ENCODE data around the gene NETO2. TPM values are rescaled to one million over a fixed set of nuclear protein-coding genes. Genes with fewer than 3 reads are reported as not detected.

Gene NETO2
- total RNA-seq, 1 experiment from 2014 or later: 10.3 TPM

- ChIA-PET POLR2A (no interaction called here), CTCF (interaction anchor here (0.5 to 1.7 kb wide), 3 partner anchors 9 to 1325 kb away, joined by 5 to 17 read pairs (median 7); no protein-coding TSS in a partner anchor), RAD21 (ENCODE audit: low non-redundant PET in 1 of 2, low total read pairs in 2 of 2, uncharacterized antibody in 2 of 2, unreplicated experiment in 2 of 2) (no interaction called here)
- Histone ChIP-seq H3K4me3 (replicated peaks in 1 of 2; ENCODE audit: low read depth in 1 of 2, low read length in 2 of 2) (no peak overlapping the region), H4K20me1 (ENCODE audit: insufficient read depth) (no peaks in the 10 kb centered on the region), H3K4me1 (ENCODE audit: control insufficient read depth in 1 of 2, insufficient read depth in 2 of 2, low read length in 2 of 2) (no peaks in the 10 kb centered on the region), H2AFZ (ENCODE audit: low read depth, low read length, poor library complexity, severe bottlenecking) (no peak overlapping the region), H3K79me2 (ENCODE audit: insufficient read depth, low read length) (no peaks in the 10 kb centered on the region), H3K9ac (ENCODE audit: low read length) (no peak overlapping the region), H3K27ac (ENCODE audit: low read depth, low read length) (no peak overlapping the region), H3K9me2 (ENCODE audit: insufficient read depth) (no peaks in the 10 kb centered on the region), H3K36me3 (ENCODE audit: control insufficient read depth in 1 of 2, insufficient read depth in 2 of 2, low read length in 2 of 2) (no peaks in the 10 kb centered on the region), H3K27me3 (ENCODE audit: insufficient read depth, low read length) (no peaks in the 10 kb centered on the region), H3K4me2 (ENCODE audit: low read length) (no peak overlapping the region), H3K9me3 (ENCODE audit: control insufficient read depth in 1 of 2, insufficient read depth in 1 of 2, low read depth in 1 of 2, low read length in 2 of 2) (no peaks in the 10 kb centered on the region)
- TF ChIP-seq POLR2AphosphoS5 (IDR thresholded peaks at IDR 0.05; ENCODE audit: low read depth, low read length) (no peak), EGR1 (IDR thresholded peaks at IDR 0.05; ENCODE audit: low read depth) (no peak), ZBTB33 (IDR thresholded peaks at IDR 0.05; ENCODE audit: extremely low read depth, insufficient replicate concordance, low read length) (no peak), EZH2 (IDR thresholded peaks at IDR 0.05) (no peak), RAD21 (IDR thresholded peaks at IDR 0.05; ENCODE audit: low read depth) (no peak), CEBPB (IDR thresholded peaks at IDR 0.05; ENCODE audit: low read depth) (no peak), ATF3 (IDR thresholded peaks at IDR 0.05) (no peak), TCF7L2 (IDR thresholded peaks at IDR 0.05; ENCODE audit: borderline replicate concordance, extremely low read depth, insufficient read depth, insufficient read length) (no peak)
- TF ChIP-seq, protein P1, sequence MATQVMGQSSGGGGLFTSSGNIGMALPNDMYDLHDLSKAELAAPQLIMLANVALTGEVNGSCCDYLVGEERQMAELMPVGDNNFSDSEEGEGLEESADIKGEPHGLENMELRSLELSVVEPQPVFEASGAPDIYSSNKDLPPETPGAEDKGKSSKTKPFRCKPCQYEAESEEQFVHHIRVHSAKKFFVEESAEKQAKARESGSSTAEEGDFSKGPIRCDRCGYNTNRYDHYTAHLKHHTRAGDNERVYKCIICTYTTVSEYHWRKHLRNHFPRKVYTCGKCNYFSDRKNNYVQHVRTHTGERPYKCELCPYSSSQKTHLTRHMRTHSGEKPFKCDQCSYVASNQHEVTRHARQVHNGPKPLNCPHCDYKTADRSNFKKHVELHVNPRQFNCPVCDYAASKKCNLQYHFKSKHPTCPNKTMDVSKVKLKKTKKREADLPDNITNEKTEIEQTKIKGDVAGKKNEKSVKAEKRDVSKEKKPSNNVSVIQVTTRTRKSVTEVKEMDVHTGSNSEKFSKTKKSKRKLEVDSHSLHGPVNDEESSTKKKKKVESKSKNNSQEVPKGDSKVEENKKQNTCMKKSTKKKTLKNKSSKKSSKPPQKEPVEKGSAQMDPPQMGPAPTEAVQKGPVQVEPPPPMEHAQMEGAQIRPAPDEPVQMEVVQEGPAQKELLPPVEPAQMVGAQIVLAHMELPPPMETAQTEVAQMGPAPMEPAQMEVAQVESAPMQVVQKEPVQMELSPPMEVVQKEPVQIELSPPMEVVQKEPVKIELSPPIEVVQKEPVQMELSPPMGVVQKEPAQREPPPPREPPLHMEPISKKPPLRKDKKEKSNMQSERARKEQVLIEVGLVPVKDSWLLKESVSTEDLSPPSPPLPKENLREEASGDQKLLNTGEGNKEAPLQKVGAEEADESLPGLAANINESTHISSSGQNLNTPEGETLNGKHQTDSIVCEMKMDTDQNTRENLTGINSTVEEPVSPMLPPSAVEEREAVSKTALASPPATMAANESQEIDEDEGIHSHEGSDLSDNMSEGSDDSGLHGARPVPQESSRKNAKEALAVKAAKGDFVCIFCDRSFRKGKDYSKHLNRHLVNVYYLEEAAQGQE (IDR thresholded peaks at IDR 0.05; ENCODE audit: low read depth): no peak
- DNase-seq (ENCODE audit: low read depth, low spot score) (no peak), ATAC-seq (no peak)
- intact Hi-C loops (cut with micrococcal nuclease): no loop called here
- no TSS peak for BruUV-seq (replicated peaks)
Measured at GRCh38 chr16:47028767-47029377, 114.9 kb downstream of the NETO2 start.

Other genes starting within 250 kb of the NETO2 start
- gene DNAJA2, start 170.3 kb downstream of the NETO2 start, total RNA-seq (2021; ENCODE audit: unreplicated experiment): 68.2 TPM

All from HCT116 (cell line).